SH-SY5Y (cell line): ENCODE results near the gene EGFL7.

Experiments
- GATA2 ChIP-seq: IDR thresholded peaks from 2 replicates; pipeline ENCODE4 v1.6.1; 2011; ENCODE audit warnings: mild to moderate bottlenecking, low read depth, low read length
- GATA3 ChIP-seq: IDR thresholded peaks from 2 replicates; pipeline ENCODE4 v1.6.1; 2011; ENCODE audit warnings: low read depth, mild to moderate bottlenecking, low read length, moderate library complexity

- TF ChIP-seq GATA3, result no peak
- TF ChIP-seq GATA2, result no peak
These were observed 9.2 kb upstream of the EGFL7 start for GRCh38 chr9:136653323-136654079.
